Colonic mucosa (tissue), 4 donors: ENCODE results near the gene PHLDB3. TPM values are rescaled to one million over a fixed set of nuclear protein-coding genes. Genes with fewer than 3 reads are reported as not detected.

ENCODE experiments used
- DNase-seq: peaks from one replicate; pipeline ENCODE4 v3.0.0-alpha.2; 2020
- H3K27ac ChIP-seq: fragments of 200-600 bp; one replicate; pipeline ENCODE4 v1.8.0; 2021
- H3K27me3 ChIP-seq: fragments of 200-600 bp; one replicate; pipeline ENCODE4 v1.8.0; 2021
- H3K36me3 ChIP-seq: fragments of 200-600 bp; one replicate; pipeline ENCODE4 v1.8.0; 2021
- H3K4me1 ChIP-seq: fragments of 200-600 bp; one replicate; pipeline ENCODE4 v1.8.0; 2021; ENCODE audit warnings: mild to moderate bottlenecking
- H3K4me3 ChIP-seq: fragments of 200-600 bp; one replicate; pipeline ENCODE4 v1.8.0; 2021
- H3K9ac ChIP-seq, 2 donors: one replicate each; pipeline ENCODE4 v1.7.0; 2013; ENCODE audit warnings: control low read depth in 2 of 2, low read depth in 2 of 2, low read length in 2 of 2
- H3K9me3 ChIP-seq: fragments of 200-600 bp; one replicate; pipeline ENCODE4 v1.8.0; 2021
- intact Hi-C: fragments of 100-400 bp; cut with DNase I; formaldehyde crosslinking; loops from one replicate; pipeline ENCODE4 v1.14.1; 2022
- total RNA-seq, 2 donors: library from RNA; stranded (reverse); fragmentation: NEBNext Ultra II Directional in 1 of 2; extraction: Animal tissue kit (Norgen Biotek cat#: 25700) in 1 of 2; gene quantifications; one replicate each; pipeline ENCODE4 v1.2.1, GENCODE V29; 2021
- TF ChIP-seq, protein P1 (sequence below): fragments of 200-600 bp; IDR thresholded peaks from one replicate; pipeline ENCODE4 v1.8.0; 2022; ENCODE audit warnings: antibody characterized with exemption, mild to moderate bottlenecking
- donor health status: healthy.
- donor health status: DM: no; HTN: no; CAD: no.
- donor health status: DM: no; HTN: no; CAD: no.

PHLDB3 gene
- total RNA-seq, result 10 to 100 TPM in 1 of 2 donors, 1 to 10 TPM in 1; 6.8 to 24.0 TPM

DNA sequence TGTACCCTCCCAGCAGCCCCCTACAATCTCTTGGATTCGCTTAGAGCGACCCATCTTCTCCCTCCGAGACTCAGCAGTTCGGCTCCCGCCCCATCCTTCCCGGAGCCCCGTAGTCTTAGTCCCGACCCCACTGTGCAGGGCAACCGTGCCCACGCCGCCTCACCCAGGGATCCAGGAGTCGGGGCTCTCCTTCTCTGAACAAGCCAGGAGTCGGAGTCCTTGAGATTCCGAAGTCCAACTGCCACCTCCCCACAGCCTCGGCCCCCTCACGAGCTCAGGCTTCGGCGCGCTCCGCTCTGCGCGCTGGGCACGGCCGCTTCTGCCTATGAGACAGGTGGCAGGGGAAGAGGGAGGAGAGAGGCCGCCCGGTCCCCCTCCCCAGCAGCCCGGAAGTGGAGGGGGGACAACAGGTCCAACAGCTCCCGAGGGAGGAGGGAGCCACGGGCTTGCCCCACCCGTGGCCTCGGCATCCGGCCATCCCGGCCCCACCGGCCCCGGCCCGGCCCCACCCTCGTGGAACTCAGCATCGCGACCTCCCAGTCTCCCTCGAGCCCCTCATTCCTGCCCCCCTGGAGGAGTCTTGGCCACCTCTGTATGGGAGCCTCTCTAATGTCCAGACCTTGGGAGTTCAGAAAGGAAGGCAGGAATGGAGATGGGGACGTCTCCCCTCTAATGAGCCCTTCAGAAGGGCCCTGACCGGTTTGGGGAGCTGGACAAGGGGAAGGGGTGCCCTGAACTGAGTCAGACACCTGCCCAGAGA is at the start of gene PHLDB3:
Gene PHLDB3 (minus strand): TSS at position 321 of the 760 bp plus-strand sequence. CDS start 628 bp downstream, outside the sequence.
- Histone ChIP-seq H3K27ac (peak within 1 kb of the TSS; percentile 86), H3K9me3 (no peaks in the 10 kb centered on the region), H3K4me3 (peak within 1 kb of the TSS; percentile 63), H3K9ac (peak within 1 kb of the TSS; percentile 88 to 89), H3K4me1 (peaks cover 5% of the 10 kb centered on the region), H3K27me3 (no peaks in the 10 kb centered on the region), H3K36me3 (peaks cover 7% of the 10 kb centered on the region)
- TF ChIP-seq, protein P1, sequence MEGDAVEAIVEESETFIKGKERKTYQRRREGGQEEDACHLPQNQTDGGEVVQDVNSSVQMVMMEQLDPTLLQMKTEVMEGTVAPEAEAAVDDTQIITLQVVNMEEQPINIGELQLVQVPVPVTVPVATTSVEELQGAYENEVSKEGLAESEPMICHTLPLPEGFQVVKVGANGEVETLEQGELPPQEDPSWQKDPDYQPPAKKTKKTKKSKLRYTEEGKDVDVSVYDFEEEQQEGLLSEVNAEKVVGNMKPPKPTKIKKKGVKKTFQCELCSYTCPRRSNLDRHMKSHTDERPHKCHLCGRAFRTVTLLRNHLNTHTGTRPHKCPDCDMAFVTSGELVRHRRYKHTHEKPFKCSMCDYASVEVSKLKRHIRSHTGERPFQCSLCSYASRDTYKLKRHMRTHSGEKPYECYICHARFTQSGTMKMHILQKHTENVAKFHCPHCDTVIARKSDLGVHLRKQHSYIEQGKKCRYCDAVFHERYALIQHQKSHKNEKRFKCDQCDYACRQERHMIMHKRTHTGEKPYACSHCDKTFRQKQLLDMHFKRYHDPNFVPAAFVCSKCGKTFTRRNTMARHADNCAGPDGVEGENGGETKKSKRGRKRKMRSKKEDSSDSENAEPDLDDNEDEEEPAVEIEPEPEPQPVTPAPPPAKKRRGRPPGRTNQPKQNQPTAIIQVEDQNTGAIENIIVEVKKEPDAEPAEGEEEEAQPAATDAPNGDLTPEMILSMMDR, result no peak
- peak; percentile 61 for DNase-seq
- intact Hi-C loops, result no loop called here

DNA sequence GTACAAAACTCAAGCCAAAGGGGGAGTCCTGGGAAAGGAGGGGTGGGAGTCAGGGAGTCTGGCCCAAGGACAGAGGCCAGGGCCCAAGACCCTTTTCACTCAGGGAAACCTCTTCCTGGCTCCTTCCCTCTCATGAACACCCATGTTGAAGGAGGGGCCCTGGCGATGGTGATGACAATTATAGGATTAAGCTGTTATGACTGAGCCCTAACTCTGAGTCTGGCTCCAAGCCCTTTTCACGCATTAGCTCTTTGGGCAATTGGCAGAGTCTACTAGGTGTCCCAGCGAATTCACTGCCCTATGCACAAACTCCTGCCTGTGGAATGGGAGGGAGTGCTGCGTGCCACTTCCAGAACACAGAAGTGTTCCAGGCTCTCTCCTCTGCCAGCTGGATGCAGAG is 49.1 kb upstream of the PHLDB3 start:
- TF ChIP-seq, protein P1, result no peak
- no peak for DNase-seq
- Histone ChIP-seq H3K9ac (no peak overlapping the region), H3K4me3 (no peak overlapping the region), H3K27ac (no peak overlapping the region), H3K36me3 (peaks cover 5% of the 10 kb centered on the region), H3K9me3 (no peaks in the 10 kb centered on the region), H3K4me1 (no peaks in the 10 kb centered on the region), H3K27me3 (no peaks in the 10 kb centered on the region)
- intact Hi-C loops, result no loop called here

DNA sequence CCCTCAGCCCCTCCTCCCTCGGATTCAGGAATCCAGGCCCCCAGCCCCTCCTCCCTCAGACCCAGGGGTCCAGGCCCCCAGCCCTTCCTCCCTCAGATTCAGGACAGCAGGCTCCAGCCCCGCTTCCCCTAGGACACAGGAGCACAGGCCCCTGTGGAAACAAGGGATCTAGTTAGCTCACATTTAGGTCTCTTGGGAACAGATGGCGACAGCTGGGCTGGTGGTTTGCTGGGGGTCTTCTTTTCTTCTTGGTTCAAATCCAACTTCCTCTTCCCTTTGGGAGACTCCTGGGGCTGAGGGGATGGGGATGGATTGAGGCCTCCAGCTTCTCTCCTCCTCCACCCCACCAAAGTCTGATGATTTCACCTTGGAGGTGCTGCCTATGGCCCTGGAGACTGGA is 48.1 kb upstream of the PHLDB3 start:
- Histone ChIP-seq H3K27ac (no peak overlapping the region), H3K9ac (no peak overlapping the region), H3K4me3 (no peak overlapping the region), H3K9me3 (no peaks in the 10 kb centered on the region), H3K27me3 (no peaks in the 10 kb centered on the region), H3K4me1 (no peaks in the 10 kb centered on the region), H3K36me3 (peaks cover 5% of the 10 kb centered on the region)
- intact Hi-C loops, result no loop called here
- DNase-seq, result no peak
- TF ChIP-seq, protein P1, result no peak

DNA sequence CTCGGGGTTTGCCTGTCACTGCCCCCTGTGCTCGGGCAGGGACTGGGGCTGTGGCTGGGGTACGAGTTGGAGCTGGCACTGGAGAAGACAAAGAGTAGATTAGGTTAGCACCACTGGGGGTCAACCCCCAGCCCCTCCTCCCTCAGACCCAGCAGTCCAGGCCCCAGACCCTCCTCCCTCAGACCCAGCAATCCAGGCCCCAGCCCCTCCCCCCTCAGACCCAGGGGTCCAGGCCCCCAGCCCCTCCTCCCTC is 47.6 kb upstream of the PHLDB3 start:
- intact Hi-C loops, result no loop called here
- H3K4me1 ChIP-seq, result no peaks in the 10 kb centered on the region
- H3K36me3 ChIP-seq, result peaks cover 5% of the 10 kb centered on the region
- no peaks in the 10 kb centered on the region for H3K9me3 ChIP-seq
- H3K4me3 ChIP-seq, result no peak overlapping the region
- H3K9ac ChIP-seq, result no peak overlapping the region
- no peak for DNase-seq
- no peaks in the 10 kb centered on the region for H3K27me3 ChIP-seq
- H3K27ac ChIP-seq, result no peak overlapping the region
- TF ChIP-seq, protein P1, result no peak

DNA sequence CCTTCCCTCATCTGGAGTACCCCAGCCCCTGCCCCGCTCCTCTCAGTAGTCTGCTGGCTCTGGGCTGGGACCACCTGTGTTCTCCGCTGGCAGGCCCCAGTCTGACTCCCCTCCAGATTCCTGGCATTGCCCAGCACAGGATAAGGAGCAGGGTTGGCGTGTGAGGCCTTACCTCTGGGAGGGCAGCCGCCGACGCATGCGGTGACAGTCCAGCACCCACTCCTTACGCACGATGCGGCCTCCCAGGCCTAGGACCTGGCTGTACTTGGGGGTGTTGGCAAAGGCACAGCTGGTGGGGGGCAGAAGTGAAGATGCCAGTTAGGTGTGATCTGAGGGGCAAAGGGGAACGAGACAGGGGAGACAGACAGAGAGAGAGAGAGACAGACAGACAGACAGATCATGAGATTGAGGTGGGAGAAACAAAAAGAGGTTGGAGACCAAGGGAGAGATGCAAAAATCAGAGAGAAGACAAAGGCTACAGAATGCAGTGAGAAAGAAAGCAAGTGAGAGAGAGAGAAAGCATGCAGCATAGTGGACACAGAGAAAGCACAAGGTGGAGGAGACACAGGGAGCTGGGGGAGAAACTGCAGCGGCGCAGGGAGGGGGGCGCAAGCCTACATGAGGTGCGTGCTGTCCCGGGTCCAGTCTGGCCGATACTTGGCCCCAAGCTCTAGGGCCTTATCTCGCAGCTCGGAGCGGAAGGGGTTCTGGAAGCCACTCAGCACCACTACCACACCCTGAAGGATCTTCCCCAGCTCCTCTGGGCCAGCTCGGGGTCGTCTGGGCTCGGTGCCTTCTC is 47.1 kb upstream of the PHLDB3 start:
- Histone ChIP-seq H3K4me3 (no peak overlapping the region), H3K9me3 (no peaks in the 10 kb centered on the region), H3K9ac (no peak overlapping the region), H3K27ac (no peak overlapping the region), H3K27me3 (no peaks in the 10 kb centered on the region), H3K36me3 (peaks cover 5% of the 10 kb centered on the region), H3K4me1 (no peaks in the 10 kb centered on the region)
- TF ChIP-seq, protein P1, result no peak
- intact Hi-C loops, result no loop called here
- no peak for DNase-seq
